ENCODE measurements around the gene VPREB1.
"Not testable (repeated sequence)": the region's sequence is repeated elsewhere in the genome, so short reads cannot be mapped to it uniquely, and the experiment has no call there.

DNA sequence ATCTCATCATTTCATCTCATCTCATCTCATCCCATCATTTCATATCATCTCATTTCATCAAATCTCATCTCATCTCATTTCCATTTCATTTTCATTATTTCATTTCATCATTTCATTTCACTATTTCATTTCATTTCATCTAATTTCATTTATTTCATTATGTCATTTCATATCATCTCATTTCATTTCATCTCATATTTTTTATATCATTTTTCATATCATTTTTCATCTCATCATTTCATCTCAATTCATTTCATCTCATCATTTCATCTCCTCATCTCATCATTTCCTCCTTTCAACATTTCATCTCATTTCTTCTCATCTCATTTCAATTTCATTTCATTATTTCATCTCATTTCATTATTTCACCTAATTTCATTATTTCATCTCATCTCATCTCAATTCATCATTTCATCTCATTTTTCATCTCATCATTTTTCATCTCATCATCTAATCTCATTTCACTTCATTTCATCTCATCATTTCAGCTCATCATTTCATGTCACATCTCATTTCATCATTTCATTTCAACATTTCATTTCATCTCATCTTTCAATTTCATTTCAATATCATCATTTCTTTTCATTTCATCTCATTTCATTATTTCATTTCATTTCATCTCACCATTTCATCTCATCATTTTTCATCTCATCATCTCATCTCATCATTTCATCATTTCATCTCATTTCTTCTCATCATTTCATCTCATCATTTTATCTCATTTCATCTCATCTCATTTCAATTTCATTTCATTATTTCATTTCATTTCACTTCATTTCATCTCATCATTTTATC, 40.6 kb downstream of the VPREB1 start:
- TF ChIP-seq EZH2 (IDR thresholded peaks at IDR 0.05); POLR2AphosphoS5 (IDR thresholded peaks at IDR 0.05; ENCODE audit: borderline replicate concordance, low read depth, low read length): not testable (repeated sequence)

Data from SK-N-MC (cell line).